ENCODE data around the gene GALNS. TPM values are rescaled to one million over a fixed set of nuclear protein-coding genes. Genes with fewer than 3 reads are reported as not detected.

The GALNS gene
- total and polyA plus RNA-seq, 2 of the 8 experiments (the other 6 are each of a cell fraction or from before 2014, with no cell fraction given), result 8.9 to 17.8 TPM

DNA sequence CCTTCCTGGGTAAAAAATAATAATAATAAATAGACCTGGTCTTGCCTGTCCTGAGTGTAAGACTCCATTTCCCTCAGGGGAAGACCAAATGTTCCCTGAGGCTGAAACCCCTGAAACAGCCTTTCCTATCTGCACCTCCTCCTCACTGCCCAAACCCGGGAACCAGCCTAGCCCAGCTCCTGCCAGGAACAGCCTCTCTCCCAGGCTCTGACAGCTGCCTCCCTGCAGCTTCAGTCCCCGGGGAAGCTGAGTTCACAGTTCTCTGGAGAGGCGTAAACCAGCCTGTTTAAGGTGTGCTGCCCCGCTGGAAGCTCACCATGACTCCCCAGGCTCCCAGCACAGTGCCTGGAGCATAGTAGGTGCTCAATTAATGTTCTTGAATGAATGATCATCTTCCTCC lies 60.5 kb downstream of the GALNS start (continued):
- TF ChIP-seq, protein P1, sequence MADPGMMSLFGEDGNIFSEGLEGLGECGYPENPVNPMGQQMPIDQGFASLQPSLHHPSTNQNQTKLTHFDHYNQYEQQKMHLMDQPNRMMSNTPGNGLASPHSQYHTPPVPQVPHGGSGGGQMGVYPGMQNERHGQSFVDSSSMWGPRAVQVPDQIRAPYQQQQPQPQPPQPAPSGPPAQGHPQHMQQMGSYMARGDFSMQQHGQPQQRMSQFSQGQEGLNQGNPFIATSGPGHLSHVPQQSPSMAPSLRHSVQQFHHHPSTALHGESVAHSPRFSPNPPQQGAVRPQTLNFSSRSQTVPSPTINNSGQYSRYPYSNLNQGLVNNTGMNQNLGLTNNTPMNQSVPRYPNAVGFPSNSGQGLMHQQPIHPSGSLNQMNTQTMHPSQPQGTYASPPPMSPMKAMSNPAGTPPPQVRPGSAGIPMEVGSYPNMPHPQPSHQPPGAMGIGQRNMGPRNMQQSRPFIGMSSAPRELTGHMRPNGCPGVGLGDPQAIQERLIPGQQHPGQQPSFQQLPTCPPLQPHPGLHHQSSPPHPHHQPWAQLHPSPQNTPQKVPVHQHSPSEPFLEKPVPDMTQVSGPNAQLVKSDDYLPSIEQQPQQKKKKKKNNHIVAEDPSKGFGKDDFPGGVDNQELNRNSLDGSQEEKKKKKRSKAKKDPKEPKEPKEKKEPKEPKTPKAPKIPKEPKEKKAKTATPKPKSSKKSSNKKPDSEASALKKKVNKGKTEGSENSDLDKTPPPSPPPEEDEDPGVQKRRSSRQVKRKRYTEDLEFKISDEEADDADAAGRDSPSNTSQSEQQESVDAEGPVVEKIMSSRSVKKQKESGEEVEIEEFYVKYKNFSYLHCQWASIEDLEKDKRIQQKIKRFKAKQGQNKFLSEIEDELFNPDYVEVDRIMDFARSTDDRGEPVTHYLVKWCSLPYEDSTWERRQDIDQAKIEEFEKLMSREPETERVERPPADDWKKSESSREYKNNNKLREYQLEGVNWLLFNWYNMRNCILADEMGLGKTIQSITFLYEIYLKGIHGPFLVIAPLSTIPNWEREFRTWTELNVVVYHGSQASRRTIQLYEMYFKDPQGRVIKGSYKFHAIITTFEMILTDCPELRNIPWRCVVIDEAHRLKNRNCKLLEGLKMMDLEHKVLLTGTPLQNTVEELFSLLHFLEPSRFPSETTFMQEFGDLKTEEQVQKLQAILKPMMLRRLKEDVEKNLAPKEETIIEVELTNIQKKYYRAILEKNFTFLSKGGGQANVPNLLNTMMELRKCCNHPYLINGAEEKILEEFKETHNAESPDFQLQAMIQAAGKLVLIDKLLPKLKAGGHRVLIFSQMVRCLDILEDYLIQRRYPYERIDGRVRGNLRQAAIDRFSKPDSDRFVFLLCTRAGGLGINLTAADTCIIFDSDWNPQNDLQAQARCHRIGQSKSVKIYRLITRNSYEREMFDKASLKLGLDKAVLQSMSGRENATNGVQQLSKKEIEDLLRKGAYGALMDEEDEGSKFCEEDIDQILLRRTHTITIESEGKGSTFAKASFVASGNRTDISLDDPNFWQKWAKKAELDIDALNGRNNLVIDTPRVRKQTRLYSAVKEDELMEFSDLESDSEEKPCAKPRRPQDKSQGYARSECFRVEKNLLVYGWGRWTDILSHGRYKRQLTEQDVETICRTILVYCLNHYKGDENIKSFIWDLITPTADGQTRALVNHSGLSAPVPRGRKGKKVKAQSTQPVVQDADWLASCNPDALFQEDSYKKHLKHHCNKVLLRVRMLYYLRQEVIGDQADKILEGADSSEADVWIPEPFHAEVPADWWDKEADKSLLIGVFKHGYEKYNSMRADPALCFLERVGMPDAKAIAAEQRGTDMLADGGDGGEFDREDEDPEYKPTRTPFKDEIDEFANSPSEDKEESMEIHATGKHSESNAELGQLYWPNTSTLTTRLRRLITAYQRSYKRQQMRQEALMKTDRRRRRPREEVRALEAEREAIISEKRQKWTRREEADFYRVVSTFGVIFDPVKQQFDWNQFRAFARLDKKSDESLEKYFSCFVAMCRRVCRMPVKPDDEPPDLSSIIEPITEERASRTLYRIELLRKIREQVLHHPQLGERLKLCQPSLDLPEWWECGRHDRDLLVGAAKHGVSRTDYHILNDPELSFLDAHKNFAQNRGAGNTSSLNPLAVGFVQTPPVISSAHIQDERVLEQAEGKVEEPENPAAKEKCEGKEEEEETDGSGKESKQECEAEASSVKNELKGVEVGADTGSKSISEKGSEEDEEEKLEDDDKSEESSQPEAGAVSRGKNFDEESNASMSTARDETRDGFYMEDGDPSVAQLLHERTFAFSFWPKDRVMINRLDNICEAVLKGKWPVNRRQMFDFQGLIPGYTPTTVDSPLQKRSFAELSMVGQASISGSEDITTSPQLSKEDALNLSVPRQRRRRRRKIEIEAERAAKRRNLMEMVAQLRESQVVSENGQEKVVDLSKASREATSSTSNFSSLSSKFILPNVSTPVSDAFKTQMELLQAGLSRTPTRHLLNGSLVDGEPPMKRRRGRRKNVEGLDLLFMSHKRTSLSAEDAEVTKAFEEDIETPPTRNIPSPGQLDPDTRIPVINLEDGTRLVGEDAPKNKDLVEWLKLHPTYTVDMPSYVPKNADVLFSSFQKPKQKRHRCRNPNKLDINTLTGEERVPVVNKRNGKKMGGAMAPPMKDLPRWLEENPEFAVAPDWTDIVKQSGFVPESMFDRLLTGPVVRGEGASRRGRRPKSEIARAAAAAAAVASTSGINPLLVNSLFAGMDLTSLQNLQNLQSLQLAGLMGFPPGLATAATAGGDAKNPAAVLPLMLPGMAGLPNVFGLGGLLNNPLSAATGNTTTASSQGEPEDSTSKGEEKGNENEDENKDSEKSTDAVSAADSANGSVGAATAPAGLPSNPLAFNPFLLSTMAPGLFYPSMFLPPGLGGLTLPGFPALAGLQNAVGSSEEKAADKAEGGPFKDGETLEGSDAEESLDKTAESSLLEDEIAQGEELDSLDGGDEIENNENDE (IDR thresholded peaks at IDR 0.05; ENCODE audit: insufficient replicate concordance, low read length), result no peak
- TF ChIP-seq ATF3 (IDR thresholded peaks at IDR 0.05; ENCODE audit: insufficient read depth, low read depth, low read length) (no peak), CHD2 (IDR thresholded peaks at IDR 0.05; ENCODE audit: low read length) (no peak), JUN (IDR thresholded peaks at IDR 0.05; ENCODE audit: low read depth, low read length) (no peak), BCL11A (IDR thresholded peaks at IDR 0.05; ENCODE audit: low read depth in 2 of 2, low read length in 2 of 2) (no peak), ZNF274 (IDR thresholded peaks at IDR 0.05; ENCODE audit: borderline replicate concordance, extremely low read depth, low read length) (no peak), EZH2 (IDR thresholded peaks at IDR 0.05; ENCODE audit: low read depth, low read length, severe bottlenecking) (no peak), HDAC6 (IDR thresholded peaks at IDR 0.05; ENCODE audit: low read depth, low read length) (no peak), POU5F1 (IDR thresholded peaks at IDR 0.05; ENCODE audit: low read depth, low read length) (no peak), TAF7 (optimal IDR thresholded peaks at IDR 0.05; ENCODE audit: borderline replicate concordance, low read depth, low read length) (no peak), GTF2F1 (IDR thresholded peaks at IDR 0.05; ENCODE audit: borderline replicate concordance, low read depth, low read length) (no peak), JUND (IDR thresholded peaks at IDR 0.05; ENCODE audit: low read length) (no peak)
